ENCODE data around the gene MAPT.

- TF ChIP-seq RAD21 (IDR thresholded peaks at IDR 0.05; ENCODE audit: low read depth), result no peak
- no peak for TF ChIP-seq CEBPB (IDR thresholded peaks at IDR 0.05)
- TF ChIP-seq ZBTB7A (IDR thresholded peaks at IDR 0.05; ENCODE audit: low read depth), result no peak
- TF ChIP-seq YY1 (IDR thresholded peaks at IDR 0.05; ENCODE audit: low read depth), result no peak
- TF ChIP-seq REST (IDR thresholded peaks at IDR 0.05; ENCODE audit: low read depth), result no peak
- TF ChIP-seq EP300 (IDR thresholded peaks at IDR 0.05; ENCODE audit: borderline replicate concordance), result no peak
- TF ChIP-seq TAF1 (IDR thresholded peaks at IDR 0.05; ENCODE audit: low read depth), result no peak
- no peak for TF ChIP-seq CREB1 (IDR thresholded peaks at IDR 0.05; ENCODE audit: low read depth)
- TF ChIP-seq MAX (IDR thresholded peaks at IDR 0.05), result no peak
- TF ChIP-seq TEAD4 (IDR thresholded peaks at IDR 0.05), result no peak
- TF ChIP-seq TCF12 (IDR thresholded peaks at IDR 0.05; ENCODE audit: low read depth), result no peak
- TF ChIP-seq EGR1 (IDR thresholded peaks at IDR 0.05), result no peak
- TF ChIP-seq FOXM1 (IDR thresholded peaks at IDR 0.05; ENCODE audit: borderline replicate concordance, low read depth), result no peak
- no peak for TF ChIP-seq NFIC (IDR thresholded peaks at IDR 0.05)
These were observed 118.8 kb downstream of the MAPT start for GRCh38 chr17:46013127-46013501.

Data from Ishikawa (cell line).